SU-DHL-6 (cell line): Measurements from ENCODE around the gene HSD17B7.
"Not testable (repeated sequence)": the region's sequence is repeated elsewhere in the genome, so short reads cannot be mapped to it uniquely, and the experiment has no call there.

Experiments used
- H2AFZ ChIP-seq: fragments of 200-600 bp; sonication (generic); 2 replicates; pipeline ENCODE4 v1.6.1; 2014; ENCODE audit warnings: low read depth, mild to moderate bottlenecking, moderate library complexity, mixed read lengths, antibody characterized with exemption, low read length; ENCODE audit not compliant: severe bottlenecking
- H3F3A ChIP-seq: fragments of 200-600 bp; shearing (Covaris generic); 2 replicates; pipeline ENCODE4 v1.6.0; 2016; ENCODE audit warnings: antibody characterized with exemption, mild to moderate bottlenecking; ENCODE audit not compliant: insufficient read depth
- H3K27ac ChIP-seq: fragments of 200-600 bp; sonication (generic); 2 replicates; pipeline ENCODE4 v1.5.1; 2016; ENCODE audit warnings: low read depth, mild to moderate bottlenecking, low read length, moderate library complexity, mixed read lengths
- H3K27me3 ChIP-seq: fragments of 200-600 bp; sonication (generic), shearing (Covaris generic); 2 replicates; pipeline ENCODE4 v1.6.0; 2014; ENCODE audit warnings: mild to moderate bottlenecking, low read length
- H3K36me3 ChIP-seq: fragments of 200-600 bp; sonication (generic); 2 replicates; pipeline ENCODE4 v1.6.1; 2014; ENCODE audit warnings: mild to moderate bottlenecking, low read length, mixed read lengths
- H3K4me2 ChIP-seq: fragments of 300-600, 200-600 bp; shearing (Covaris generic), sonication (generic); 2 replicates; pipeline ENCODE4 v1.6.0; 2014; ENCODE audit warnings: low read length, low read depth, mild to moderate bottlenecking; ENCODE audit not compliant: poor library complexity, severe bottlenecking
- H3K4me3 ChIP-seq: fragments of 200-600 bp; sonication (generic); 2 replicates; pipeline ENCODE4 v1.5.1; 2014; ENCODE audit warnings: antibody characterized with exemption, low read length, mild to moderate bottlenecking, mixed read lengths; ENCODE audit not compliant: insufficient read depth, poor library complexity, severe bottlenecking
- H3K79me2 ChIP-seq: fragments of 200-600 bp; sonication (generic); 2 replicates; pipeline ENCODE4 v1.6.1; 2014; ENCODE audit warnings: mild to moderate bottlenecking, low read length, moderate library complexity; ENCODE audit not compliant: insufficient read depth
- H3K9ac ChIP-seq: fragments of 200-600 bp; sonication (generic); 2 replicates; pipeline ENCODE4 v1.7.0; 2014; ENCODE audit warnings: mild to moderate bottlenecking, low read length
- H3K9me2 ChIP-seq: fragments of 200-600 bp; sonication (generic); replicated peaks from 2 replicates; pipeline ENCODE4 v1.6.1; 2014; ENCODE audit warnings: low read length; ENCODE audit not compliant: insufficient read depth
- H3K9me3 ChIP-seq: fragments of 200-600 bp; sonication (generic); 2 replicates; pipeline ENCODE4 v1.6.1; 2014; ENCODE audit warnings: low read length, mixed read lengths; ENCODE audit not compliant: insufficient read depth
- H4K20me1 ChIP-seq: fragments of 200-600 bp; sonication (generic); 2 replicates; pipeline ENCODE4 v1.6.1; 2014; ENCODE audit warnings: low read depth, mild to moderate bottlenecking, antibody characterized with exemption, low read length, moderate library complexity, mixed read lengths
- EZH2phosphoT487 ChIP-seq: fragments of 200-600 bp; sonication (generic), shearing (Covaris generic); conservative IDR thresholded peaks from 2 replicates; pipeline ENCODE4 v1.6.1; 2018; ENCODE audit warnings: mild to moderate bottlenecking, antibody characterized with exemption, low read length, moderate library complexity, mixed read lengths
- TF ChIP-seq, protein P1 (sequence below): fragments of 200-600 bp; sonication (generic); IDR thresholded peaks from one replicate; pipeline ENCODE4 v1.5.1; 2017; ENCODE audit warnings: antibody characterized with exemption, mild to moderate bottlenecking, low read length, moderate library complexity; ENCODE audit not compliant: insufficient read depth, poor library complexity, severe bottlenecking

The HSD17B7 gene, protein sequence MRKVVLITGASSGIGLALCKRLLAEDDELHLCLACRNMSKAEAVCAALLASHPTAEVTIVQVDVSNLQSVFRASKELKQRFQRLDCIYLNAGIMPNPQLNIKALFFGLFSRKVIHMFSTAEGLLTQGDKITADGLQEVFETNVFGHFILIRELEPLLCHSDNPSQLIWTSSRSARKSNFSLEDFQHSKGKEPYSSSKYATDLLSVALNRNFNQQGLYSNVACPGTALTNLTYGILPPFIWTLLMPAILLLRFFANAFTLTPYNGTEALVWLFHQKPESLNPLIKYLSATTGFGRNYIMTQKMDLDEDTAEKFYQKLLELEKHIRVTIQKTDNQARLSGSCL

DNA sequence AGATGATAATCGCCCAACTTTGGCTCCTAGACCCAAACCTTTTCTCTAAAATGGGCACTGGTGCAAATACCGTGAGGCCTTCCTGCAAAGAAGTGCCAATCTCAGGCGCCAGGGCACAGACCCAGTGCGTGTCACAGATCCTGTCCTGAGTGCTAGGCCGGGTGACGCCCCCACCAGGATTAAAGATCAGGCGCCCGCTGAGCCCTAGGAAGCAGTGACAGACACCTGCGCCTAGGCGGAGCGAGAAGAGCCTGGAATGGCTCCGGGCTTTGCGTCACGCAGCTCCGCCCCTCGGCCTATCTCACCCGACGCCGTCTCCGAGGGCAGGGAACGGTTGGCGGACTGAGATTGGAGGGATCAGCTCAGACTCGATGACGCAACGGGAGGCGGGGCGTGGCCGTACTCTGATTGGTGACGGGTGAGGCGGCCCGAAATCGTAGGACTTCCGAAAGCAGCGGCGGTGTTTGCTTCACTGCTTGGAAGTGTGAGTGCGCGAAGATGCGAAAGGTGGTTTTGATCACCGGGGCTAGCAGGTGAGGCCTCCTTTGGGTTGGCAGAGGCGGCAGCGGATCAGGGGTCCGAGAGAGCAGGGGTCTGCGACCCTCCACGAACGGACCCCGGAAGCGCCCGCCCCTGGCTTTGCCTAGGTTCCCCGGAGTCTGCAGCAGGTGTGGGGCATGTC, at the start of gene HSD17B7:
TSS of gene HSD17B7 (plus strand) at position 400 of the 682 bp plus-strand sequence. CDS start at position 499, 99 bp downstream.
- H3F3A ChIP-seq, H3K9me3 ChIP-seq, H3K9me2 ChIP-seq, H3K36me3 ChIP-seq, H2AFZ ChIP-seq, H4K20me1 ChIP-seq, H3K27me3 ChIP-seq, H3K79me2 ChIP-seq: not testable (repeated sequence)
- H3K4me2 ChIP-seq, result peak within 1 kb of the TSS; percentile 63
- peak within 1 kb of the TSS; percentile 69 for H3K27ac ChIP-seq
- peak within 1 kb of the TSS; percentile 60 for H3K9ac ChIP-seq
- peak within 1 kb of the TSS; percentile 54 for H3K4me3 ChIP-seq

DNA sequence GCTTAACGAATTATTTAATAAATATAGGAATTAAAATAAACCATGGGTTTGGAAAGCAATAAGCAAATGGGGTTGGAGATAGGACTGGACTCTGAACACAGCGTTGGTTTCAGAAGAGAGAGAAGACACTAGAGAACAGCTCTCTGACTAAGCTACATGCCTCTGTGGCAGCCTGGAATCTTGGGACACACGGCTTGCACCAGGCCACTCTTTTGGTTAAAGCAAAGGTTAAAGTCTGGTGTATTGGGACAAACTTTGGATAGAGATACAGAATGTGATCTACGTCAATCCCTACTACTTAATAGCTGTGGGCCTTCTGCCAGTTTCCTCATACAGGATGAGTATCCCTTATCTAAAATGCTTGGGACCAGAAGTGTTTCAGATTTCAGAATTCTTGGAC, 49.7 kb upstream of the HSD17B7 start:
- no peak overlapping the region for H2AFZ ChIP-seq
- H3K9ac ChIP-seq, result no peak overlapping the region
- no peak overlapping the region for H3K27ac ChIP-seq
- no peaks in the 10 kb centered on the region for H3K36me3 ChIP-seq
- H3K4me3 ChIP-seq, result no peak overlapping the region
- H3K9me3 ChIP-seq, result no peaks in the 10 kb centered on the region
- TF ChIP-seq, protein P1, sequence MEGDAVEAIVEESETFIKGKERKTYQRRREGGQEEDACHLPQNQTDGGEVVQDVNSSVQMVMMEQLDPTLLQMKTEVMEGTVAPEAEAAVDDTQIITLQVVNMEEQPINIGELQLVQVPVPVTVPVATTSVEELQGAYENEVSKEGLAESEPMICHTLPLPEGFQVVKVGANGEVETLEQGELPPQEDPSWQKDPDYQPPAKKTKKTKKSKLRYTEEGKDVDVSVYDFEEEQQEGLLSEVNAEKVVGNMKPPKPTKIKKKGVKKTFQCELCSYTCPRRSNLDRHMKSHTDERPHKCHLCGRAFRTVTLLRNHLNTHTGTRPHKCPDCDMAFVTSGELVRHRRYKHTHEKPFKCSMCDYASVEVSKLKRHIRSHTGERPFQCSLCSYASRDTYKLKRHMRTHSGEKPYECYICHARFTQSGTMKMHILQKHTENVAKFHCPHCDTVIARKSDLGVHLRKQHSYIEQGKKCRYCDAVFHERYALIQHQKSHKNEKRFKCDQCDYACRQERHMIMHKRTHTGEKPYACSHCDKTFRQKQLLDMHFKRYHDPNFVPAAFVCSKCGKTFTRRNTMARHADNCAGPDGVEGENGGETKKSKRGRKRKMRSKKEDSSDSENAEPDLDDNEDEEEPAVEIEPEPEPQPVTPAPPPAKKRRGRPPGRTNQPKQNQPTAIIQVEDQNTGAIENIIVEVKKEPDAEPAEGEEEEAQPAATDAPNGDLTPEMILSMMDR, result no peak
- TF ChIP-seq EZH2phosphoT487, result no peak
- no peaks in the 10 kb centered on the region for H3K27me3 ChIP-seq
- no peaks in the 10 kb centered on the region for H3F3A ChIP-seq
- no peaks in the 10 kb centered on the region for H4K20me1 ChIP-seq
- no peaks in the 10 kb centered on the region for H3K79me2 ChIP-seq
- H3K9me2 ChIP-seq, result no peaks in the 10 kb centered on the region
- no peak overlapping the region for H3K4me2 ChIP-seq

DNA sequence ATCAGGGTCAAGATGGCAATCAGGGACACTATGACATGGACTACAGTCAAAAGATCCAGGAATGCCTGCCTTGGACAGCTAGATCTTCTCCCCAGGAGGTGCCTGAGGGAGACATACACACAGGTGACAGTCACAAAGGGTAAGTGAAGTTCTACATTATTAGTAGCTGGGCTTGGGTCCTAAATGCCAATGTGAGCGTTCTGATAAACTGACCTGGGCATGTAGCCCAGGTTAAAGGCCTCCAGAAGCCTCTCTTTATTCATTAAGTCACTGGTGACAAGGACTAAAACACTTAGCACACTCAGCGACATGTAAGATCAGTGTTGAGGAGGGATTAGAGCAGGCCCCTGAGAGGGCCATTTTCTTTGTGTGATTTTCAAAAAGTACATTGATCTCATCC, 48.9 kb upstream of the HSD17B7 start:
- Histone ChIP-seq H3K9ac (no peak overlapping the region), H3K27me3 (no peaks in the 10 kb centered on the region), H4K20me1 (no peaks in the 10 kb centered on the region), H2AFZ (no peak overlapping the region), H3K79me2 (no peaks in the 10 kb centered on the region), H3K9me2 (no peaks in the 10 kb centered on the region), H3K36me3 (no peaks in the 10 kb centered on the region), H3K27ac (no peak overlapping the region), H3K4me3 (no peak overlapping the region), H3K4me2 (no peak overlapping the region), H3F3A (no peaks in the 10 kb centered on the region), H3K9me3 (no peaks in the 10 kb centered on the region)
- TF ChIP-seq EZH2phosphoT487, result no peak
- TF ChIP-seq, protein P1, result no peak

DNA sequence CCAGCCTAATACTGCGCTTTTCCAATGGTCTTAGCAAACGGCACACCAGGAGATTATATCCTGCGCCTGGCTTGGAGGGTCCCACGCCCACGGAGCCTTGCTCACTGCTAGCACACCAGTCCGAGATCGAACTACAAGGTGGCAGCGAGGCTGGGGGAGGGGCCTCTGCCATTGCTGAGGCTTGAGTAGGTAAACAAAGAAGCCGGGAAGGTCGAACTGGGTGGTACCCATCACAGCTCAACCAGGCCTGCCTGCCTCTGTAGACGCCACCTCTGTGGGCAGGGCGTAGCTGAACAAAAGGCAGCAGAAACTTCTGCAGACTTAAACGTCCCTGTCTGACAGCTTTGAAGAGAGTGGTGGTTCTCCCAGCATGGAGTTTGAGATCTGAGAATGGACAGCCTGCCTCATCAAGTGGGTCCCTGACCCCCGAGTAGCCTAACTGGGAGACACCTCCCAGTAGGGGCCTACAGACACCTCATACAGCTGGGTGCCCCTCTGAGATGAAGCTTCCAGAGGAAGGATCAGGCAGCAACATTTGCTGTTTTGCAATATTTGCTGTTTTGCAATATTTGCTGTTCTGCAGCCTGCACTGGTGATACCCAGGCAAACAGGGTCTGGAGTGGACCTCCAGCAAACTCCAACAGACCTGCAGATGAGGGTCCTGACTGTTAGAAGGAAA, 44.1 kb upstream of the HSD17B7 start:
- H3K27ac ChIP-seq, H3K79me2 ChIP-seq, H4K20me1 ChIP-seq, H3K9ac ChIP-seq, H3K4me3 ChIP-seq, H3K9me3 ChIP-seq, H3K4me2 ChIP-seq, H3K9me2 ChIP-seq, H3F3A ChIP-seq, H2AFZ ChIP-seq, H3K27me3 ChIP-seq, H3K36me3 ChIP-seq: not testable (repeated sequence)
